GM20431 (cell line): ENCODE measurements around the gene COMMD7.

ENCODE experiments used
- in situ Hi-C: fragments of 300-500 bp; cut with MseI, MboI; formaldehyde crosslinking; loops from one replicate; pipeline ENCODE4 v1.15.0; 2020; ENCODE audit warnings: low sequenced_read_pairs; ENCODE audit not compliant: unreplicated experiment

COMMD7 gene

DNA sequence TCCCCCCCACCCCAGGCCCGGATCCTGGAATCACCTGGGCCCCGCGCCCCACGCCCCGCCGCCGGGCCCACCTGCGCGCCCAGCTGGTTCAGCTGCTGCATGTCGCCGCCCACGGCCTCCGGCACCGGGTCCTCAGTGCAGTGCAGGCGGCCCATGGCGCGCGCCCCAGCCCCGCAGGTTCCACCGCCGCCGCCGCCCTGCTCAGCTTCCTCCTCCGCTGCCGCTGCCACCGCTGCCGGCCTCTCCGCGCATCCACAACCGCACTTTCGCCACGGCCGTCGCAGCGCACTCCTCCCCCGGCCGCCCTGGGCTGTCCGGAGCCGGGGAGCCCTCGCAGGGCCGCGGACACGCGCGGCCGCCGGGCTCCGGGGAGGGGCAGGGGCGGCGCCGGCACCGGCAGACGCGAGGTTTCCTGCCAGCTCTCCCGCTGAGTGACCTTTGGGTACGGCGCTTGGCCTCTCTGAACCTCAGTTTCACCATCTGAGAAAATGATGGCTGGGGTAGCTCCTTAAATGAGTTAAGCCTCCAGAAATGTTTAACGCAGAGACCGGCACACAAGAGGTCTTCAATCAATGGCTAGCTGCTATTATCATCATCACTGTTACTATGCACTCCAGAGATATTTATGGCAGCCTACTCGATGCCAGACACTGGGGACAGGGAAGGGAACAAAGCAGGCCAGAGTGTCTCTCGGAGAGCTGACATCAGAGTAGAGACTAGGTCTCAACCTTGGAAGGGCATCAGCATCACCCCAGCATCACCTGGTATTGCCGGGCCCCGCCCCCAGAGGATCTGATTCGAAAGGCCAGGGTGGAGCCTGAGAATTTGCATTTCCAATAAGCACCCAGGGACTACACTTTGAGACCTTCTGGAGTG, at the start of gene COMMD7:
Gene COMMD7 (minus strand): TSS at position 231 of the 876 bp plus-strand sequence. CDS start 76 bp downstream, at position 155.
- in situ Hi-C loops, result no loop called here

DNA sequence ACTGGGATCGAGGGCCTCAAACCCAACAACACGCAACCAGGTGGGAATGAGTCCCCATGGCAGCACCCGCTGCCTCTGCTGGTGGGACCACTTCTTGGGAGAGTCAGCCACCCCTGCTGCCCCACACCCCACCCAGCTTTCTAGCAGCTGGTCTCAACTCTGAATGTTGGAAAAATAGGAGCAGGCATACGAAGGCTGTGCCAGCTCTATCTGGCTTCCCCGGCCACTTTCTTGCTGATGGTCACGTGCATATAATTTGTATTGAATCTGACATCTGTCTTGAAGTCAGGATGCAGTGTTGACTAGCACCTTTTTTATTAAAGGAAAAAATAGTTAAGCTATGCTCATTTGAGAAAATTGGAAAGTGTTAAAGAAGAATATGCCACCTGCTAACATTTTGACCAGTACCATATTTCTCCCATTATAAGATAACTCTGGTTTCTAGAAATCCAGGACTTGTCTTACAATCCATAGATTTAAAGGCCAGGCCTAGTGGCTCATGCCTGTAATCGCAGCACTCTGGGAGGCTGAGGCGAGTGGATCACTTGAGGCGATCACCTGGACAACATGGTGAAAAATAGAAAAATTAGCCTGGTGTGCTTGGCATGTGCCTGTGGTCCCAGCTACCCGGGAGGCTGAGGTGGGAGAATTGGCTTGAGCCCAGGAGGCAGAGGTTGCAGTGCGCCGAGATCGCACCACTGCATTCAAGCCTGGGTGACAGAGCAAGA, 49.6 kb upstream of the COMMD7 start:
- in situ Hi-C loops, result no loop called here

DNA sequence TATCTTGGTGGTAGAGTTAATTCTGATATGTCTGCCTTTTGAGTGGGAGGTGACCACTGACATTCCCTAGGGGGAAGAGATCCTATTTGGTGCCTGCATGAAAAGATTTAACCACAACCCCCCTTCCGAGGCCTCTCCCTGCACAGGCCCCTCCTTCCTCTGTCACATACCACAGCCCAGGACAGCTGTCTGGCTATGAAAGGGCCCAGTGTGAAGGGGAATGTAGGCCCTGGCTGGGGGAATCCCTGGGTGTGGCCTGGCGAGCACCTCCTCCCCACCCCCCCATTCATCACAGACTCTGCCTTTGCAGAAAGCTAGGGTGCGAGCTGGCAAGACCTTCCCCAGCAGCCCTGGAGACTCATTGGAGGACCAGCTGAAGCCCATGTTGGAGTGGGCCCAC, 49.0 kb upstream of the COMMD7 start:
- in situ Hi-C loops, result no loop called here

DNA sequence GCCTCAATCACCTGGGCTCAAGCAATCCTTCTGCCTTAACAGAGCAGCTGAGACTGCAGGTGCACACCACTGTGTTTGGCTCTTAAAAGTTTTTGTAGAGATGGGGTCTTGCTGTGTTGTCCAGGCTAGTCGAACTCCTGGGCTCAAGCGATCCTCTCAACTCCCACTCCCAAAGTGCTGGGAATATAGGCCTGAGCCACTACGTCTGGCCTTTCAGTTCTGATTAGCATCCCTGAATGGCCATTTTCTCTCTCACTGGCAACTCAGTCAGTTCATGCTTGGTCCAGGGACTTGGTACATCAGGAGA, 47.4 kb upstream of the COMMD7 start:
- in situ Hi-C loops, result no loop called here

DNA sequence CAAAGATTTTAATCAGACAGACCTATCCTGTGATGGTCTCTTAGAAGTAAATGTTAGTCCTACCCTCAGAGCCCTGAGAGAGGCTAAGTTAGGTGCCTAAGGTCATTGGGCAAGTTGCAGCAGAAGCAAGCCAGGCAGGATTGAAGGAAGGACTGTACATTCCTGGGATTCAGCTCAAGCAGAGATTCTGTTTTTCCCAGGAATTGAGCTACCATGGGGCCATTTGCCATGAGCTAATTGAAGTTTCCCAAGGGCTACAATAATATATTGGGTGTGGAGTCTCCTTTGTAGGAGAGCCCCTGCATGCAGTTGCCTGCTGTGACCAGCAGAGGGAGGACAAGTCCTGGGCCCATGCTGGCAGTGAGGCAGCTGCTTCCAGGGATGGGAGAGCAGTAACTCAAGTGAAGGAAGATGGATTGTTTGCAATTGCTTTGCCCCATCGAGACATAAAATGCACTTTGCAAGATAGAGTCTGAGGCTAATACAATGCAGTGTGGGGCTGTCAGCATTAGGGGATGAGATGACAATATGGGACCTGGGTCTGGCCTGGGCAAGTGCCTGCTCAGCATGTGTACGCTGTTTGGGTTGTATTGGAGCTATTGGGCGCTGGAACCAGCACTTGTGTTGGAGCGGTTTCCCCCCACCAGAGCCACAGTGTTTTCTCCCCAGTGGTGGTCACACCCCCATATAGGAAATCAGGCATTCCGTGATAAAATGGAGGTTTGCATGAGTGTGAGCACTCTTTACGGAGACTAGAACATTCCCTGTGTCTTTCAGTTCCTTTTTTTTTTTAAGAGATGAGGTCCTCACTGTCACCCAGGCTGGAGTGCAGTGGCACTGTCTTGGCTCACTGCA, 46.9 kb upstream of the COMMD7 start:
- in situ Hi-C loops, result no loop called here

DNA sequence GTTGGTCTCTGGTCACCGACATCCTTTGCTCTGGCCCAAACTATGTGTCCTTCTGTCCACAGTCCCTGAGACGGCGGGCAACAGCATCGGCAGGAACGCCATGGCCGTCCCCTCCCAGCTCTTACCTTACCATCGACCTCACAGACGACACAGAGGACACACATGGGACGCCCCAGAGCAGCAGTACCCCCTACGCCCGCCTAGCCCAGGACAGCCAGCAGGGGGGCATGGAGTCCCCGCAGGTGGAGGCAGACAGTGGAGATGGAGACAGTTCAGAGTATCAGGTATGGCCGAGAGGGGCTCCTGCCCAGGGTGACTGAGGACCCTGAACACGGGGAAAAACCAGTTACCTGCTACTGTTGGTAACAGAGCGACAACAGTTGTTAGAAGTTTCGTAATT, 43.9 kb upstream of the COMMD7 start:
- in situ Hi-C loops, result no loop called here

DNA sequence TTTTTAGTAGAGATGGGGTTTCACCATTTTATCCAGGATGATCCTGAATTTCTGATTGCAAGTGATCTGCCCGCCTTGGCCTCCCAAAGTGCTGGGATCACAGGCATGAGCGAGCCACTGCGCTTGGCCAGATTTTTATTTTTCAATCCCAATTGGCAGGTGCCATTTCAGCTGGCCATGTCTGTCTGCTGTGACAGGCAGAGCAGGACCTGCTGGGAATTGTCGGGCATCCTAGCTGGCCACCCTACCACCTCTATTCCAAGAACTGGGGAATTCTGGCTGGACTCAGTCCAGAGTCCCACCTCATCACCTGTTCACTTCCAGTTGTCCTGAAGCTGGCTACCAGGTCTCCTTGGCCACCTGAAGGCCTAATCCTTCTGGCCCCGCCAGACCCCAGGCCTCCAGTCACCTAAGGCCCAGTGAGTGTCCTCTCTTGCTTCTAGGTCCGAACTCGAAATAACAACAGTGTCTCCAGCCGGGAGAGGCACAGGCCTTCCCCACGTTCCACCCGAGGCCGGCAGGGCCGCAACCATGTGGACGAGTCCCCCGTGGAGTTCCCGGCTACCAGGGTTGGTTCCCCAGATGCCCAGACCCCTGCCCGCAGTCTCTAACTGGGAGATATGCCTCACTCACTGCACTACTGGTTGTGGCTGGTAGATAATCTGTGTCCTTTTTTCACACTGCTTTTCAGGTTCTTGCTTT, 42.9 kb upstream of the COMMD7 start:
- in situ Hi-C loops, result no loop called here

DNA sequence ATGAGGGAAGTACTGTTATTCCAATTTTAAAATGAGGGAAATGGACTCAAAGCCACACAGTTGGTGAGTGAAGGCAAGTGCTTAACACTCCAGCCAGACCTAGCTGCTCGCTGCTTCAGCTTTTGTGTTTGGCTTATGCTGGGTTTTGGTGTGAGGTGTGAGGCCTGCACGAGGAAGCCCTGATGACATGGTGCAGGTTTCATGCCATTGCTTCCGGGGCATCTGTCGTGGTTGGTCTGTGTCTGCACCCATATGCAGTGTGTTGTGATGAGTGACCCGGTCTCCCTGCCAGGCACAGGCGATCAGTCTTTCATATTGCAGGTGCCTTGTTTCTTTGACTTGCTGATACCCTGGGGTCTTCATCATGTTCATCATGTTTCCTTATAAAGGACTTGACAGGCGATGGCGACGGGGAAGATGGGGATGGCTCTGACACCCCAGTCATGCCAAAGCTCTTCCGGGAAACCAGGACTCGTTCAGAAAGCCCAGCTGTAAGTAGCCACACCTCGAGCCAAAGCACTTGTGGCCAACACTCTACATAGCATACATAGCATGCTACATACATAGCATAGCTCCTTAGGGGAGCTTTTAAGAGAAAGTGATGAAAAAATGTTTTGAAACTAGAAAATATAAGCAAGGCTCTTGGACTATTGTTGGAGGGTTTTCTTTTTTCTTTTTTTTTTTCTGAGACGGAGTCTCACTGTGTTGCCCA, 41.3 kb upstream of the COMMD7 start:
- in situ Hi-C loops, result no loop called here

DNA sequence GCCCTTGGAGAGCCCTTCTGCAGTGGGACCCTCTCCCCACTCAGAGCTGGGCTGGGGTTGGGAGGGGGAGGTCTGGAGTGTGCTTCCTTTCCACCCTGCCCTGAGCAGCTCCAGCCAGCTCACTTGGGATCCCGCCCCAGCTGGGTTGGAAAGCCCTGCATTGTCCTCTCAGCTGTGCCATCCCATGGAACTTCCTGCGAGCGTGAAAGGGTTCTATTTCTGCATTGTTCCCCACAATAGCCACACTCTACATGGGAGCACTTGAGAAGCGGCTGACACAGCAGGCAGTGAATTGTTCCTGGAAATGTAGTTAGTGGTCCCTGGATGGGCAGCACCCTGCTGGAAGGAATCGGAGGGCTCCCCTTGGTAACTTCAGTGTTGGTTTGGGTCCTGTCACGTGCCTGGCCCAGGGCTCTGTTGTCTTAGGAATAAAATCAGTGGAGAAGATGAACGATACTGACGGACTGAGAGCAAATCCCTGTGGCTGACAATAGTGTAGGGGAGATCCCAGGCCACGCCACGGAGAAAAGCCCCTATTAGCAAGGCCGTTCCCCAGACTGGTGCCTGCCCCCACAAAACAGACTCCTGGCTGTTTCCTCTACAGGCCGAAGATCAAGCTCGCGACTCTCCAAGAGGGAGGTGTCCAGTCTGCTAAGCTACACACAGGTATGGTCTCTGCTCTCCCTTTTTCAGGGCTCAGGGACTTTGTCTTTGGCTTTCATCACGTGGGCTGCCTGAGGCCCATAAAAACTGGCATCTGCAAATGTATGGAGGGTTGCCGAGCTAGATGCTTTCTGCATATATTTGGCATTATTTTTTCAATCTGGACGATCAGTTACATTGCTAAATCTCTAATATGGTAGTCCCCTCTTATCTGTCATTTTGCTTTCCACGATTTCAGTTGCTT, 37.7 kb upstream of the COMMD7 start:
- in situ Hi-C loops, result no loop called here

DNA sequence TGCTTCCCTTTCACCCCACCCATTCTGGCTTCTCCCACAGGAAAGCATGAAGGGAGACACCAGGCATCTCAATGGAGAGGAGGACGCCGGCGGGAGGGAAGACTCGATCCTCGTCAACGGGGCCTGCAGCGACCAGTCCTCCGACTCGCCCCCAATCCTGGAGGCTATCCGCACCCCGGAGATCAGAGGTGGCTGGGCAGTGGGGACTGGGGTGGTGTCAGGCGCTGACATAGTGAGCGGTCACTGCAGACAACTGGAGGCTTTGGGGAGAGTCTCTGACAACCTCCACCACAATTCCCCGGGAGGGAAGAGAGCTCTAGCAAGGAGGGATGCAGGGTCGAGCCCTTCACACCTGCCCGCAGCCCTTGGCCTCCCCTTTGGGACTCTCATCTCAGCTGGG, 37.0 kb upstream of the COMMD7 start:
- in situ Hi-C loops, result no loop called here

DNA sequence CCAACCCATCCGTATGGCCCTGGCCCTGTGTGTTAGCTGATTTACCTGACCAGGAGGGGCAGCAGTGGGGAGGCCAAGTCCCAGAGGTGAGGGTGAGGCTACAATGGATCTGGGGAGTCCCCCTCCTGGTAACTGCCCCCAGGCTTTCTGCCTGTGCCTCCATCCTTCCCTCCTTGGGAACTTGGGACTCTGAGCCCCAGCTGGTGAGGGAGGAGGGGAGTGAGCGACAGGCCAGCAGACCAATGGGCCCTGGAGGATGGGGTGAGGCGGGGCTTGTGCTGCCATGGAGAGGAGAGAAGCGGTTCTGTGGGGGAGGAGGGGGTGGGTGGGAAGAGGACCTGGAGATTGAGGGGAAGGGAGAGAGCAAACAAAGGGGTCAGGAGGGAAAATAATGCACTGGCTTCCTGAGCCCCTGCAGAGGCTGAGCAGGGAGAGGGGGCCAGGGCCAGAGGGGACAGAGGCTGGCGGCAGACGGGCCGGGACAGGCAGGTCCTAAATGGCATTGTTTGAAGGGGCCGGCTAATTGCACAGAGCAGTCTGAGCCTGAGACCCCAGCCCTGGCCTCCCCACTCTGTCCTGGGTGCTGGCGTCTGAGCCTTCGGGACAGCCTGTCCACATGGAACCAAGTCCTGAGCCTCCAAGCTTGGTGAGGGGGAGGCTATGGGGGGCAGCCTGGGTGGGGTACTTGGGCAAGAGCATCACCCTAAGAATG, 36.4 kb upstream of the COMMD7 start:
- in situ Hi-C loops, result loop anchor here (10.0 kb wide), 1 partner anchor 105 kb away; the partner anchor contains the start of gene C20orf203

DNA sequence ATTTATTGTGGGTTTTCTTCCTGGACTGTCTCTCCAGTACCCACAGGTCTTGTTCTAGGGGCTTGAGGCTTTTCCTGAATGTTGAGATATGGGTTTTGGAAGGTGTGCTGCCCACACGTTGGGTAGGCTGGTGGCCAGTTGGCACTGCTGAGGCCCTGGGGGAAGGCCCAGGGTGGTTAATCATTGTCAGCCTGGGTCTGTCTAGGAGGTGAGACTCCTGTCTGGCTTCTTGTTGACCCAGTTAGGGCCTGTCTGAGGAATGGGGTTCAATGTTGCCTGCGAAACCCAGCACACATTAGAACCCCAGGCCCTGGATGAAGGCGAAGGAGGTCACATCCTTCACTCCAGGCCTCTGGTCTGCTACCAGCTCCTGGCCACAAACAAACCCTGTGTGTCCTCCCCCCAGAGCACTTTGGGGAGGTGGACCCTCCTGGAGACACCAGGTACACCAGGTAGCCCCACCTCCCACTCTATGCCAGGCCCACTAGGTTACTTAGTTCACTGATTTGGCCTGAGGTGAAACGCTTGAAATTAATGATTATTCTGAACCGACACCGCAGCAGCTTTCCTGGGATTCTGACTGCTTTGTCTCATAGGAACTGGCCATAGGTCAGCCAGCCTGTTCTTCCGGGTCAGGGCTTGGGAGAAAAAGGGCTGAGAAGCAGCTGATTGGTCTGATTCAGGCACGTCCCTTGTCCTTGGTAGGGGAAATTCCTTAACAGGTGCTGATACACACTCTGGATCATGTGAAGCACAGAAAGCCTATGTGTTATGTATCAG, 34.1 kb upstream of the COMMD7 start:
- in situ Hi-C loops, result loop anchor here (10.0 kb wide), 1 partner anchor 103 kb away; the partner anchor contains the start of gene C20orf203

DNA sequence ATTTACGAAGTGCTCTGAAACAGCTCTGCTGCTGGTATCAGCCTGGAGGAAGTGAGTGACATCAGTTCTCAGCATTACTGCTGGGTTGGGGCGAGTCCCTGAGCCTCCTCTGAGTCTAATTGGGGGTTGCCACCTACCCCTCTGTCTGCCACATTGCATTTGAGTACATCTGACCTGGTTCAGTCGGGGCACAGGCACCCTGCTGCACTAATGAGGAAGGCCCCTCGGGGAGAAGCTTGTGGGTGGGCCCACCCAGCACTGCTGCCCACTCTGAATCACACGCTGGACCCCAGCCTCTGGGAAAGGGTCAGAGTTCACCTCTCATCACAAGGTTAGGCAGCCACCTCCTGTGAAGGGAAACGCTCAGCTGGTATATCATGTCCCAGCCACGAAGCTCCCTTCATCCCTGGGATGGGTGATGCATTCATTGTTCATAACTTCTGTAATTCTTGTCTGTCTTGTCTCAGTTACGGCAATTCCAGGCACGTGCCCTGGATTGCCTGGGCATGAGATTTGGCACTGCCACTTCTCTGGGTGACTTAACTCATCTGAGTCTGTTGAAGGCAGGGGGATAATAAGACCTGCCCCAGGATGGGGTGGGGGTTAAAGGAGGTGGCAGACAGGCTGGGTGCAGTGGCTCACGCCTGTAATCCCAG, 32.2 kb upstream of the COMMD7 start:
- in situ Hi-C loops, result loop anchor here (10.0 kb wide), 1 partner anchor 101 kb away; the partner anchor contains the start of gene C20orf203

DNA sequence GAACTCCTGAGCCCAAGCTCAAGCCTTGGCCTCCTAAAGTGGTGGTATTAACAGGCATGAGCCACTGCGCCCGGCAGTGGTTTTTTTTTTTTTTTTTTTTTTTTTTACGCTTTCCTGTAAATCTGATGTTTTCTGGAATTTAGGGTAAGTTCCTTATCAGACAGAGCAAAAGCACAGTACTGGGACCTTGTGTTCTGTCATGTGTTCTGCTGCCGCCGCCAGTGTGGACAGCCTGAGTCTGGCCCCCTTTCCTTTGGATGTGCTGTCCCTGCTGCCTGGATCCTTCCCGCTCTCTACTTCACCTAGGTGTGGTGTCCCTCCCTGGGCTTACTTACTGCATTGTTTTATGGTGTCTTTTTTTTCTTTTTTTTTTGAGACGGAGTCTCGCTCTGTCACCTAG, 30.6 kb upstream of the COMMD7 start:
- in situ Hi-C loops, result loop anchor here (10.0 to 25.0 kb wide), 2 partner anchors 99 to 237 kb away; partner anchors contain the start of gene C20orf203

DNA sequence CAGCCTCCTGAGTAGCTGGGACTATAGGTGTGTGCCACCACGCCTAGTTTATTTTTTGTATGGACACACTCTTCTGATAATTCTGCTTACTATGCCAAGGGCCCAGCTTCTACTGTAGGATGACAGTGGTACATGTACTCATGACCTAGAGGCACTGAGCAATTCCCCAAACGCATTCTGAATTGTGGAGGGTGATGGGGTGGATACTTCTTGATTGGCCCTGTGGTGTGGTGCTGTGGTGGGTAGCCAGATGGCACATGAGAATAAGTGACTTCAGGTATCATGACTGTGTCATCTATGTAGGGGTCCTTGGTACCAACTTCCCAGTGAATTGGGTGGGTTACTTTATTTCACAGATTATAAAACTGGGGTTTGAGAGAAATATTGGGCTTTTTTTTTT, 30.0 kb upstream of the COMMD7 start:
- in situ Hi-C loops, result loop anchor here (10.0 to 25.0 kb wide), 2 partner anchors 98 to 236 kb away; partner anchors contain the start of gene C20orf203

DNA sequence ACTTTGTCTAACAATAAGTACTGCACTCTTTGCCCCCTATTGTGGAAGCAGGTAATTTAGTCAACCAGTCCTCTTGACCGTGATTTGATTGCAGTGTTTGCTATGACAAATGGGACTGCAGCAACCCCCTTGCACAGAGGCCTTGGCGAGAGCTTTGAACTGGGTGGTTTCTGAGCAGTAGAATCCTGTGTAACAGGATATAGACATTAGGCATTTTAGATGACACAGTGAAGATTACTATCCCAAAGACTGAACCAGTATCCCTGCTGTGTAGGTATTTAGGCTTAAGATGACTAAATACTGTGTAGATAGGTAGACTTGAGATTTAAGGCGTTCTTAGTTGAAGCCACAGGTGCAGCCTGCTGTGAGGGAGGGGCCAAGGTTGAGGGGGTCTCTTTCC, 28.8 kb upstream of the COMMD7 start:
- in situ Hi-C loops, result loop anchor here (10.0 to 25.0 kb wide), 2 partner anchors 97 to 235 kb away; partner anchors contain the start of gene C20orf203
